GM12873 (cell line): ENCODE results near the gene FAM3B.

Experiments used
- CTCF ChIP-seq: IDR thresholded peaks from 2 replicates; pipeline ENCODE4 v1.5.1; 2012; ENCODE audit warnings: low read depth, mild to moderate bottlenecking, moderate library complexity, low read length, control low read depth; ENCODE audit not compliant: insufficient read depth; ENCODE audit errors: missing control alignments

FAM3B gene

GRCh38 chr21:41369105-41369919 lies 52.7 kb downstream of the FAM3B start:
- peak; percentile 27 for TF ChIP-seq CTCF

DNA sequence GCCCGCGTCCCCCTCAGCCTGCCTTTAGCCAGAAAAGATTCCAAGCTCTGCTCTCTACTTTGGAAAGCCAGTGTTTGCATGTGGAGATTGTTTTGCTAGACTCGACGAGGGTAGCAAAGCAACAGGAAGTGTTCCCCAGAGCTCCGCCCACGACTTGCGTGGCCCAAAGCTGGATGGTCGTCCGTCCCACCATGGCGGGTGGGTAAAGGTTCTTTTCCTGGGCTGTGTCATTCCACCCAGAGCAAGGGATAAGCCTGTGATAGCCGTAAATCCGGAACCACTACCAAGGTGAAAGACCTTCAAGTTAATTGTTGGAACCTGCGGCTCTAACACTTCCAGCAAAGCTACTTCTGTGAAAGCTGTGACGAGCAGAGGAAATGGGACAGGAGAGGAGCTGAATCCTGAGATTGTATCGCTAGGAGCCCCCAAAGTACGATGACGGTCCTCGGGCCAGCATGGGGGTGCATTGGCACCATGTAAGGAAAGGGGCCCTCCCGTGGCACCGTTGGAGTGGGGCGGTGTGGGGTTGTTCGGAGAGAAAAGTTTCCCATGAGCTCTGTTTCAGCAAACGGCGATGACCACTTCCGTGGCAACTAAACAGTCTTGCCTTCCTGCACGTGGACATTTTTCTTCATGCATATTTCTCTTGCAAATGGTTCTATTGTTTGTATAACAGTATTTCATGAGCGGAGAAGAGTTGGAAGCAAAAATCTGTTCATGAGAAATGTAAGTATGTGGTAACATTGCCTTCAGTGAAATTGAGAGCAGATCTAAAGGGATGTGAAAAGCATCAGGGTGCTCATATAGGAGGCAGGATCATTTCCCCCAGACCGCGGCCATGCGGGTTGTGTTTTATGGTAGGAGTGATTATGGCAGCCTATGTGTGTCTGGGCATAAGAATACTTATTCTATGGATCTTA lies 53.6 kb downstream of the FAM3B start:
- TF ChIP-seq CTCF = no peak

- no peak for TF ChIP-seq CTCF
Measured at GRCh38 chr21:41370840-41371684, 54.5 kb downstream of the FAM3B start.

- no peak for TF ChIP-seq CTCF
Measured at GRCh38 chr21:41371685-41372030, 55.1 kb downstream of the FAM3B start.

GRCh38 chr21:41373253-41373652 lies 56.7 kb downstream of the FAM3B start:
- TF ChIP-seq CTCF = no peak

DNA sequence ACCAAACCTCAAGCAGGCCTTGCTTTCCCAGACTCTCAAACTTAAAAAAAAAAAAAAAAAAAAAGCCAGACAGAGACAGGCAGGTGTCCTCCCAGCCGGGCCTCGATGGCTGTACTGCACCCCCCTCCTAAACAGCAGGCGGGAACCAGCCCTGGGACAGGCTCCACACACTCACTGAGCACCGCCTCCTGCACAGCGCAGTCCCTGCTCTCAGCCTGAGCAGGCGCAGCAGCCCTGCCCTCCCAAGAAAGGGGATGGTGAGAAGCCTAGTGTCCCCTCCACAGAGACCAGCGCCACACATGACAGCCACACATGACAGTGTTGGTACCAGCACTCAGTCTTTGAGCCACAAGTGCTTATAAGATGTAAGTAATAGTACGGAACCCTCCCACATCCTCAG lies 57.2 kb downstream of the FAM3B start:
- TF ChIP-seq CTCF = no peak

GRCh38 chr21:41374177-41374712 lies 57.6 kb downstream of the FAM3B start:
- TF ChIP-seq CTCF = no peak
